Testis (tissue), 3 donors: ENCODE results near the gene NR4A2. TPM values are rescaled to one million over a fixed set of nuclear protein-coding genes. Genes with fewer than 3 reads are reported as not detected.

ENCODE experiments used
- DNase-seq: peaks from one replicate; pipeline ENCODE4 v3.0.0-alpha.2; 2019
- H3K27ac ChIP-seq, 2 donors: fragments of 200-600 bp; sonication (generic); one replicate each; pipeline ENCODE4 v1.5.1; 2019
- H3K27me3 ChIP-seq: fragments of 200-600 bp; sonication (generic); one replicate; pipeline ENCODE4 v1.5.1; 2019
- H3K36me3 ChIP-seq: fragments of 200-600 bp; sonication (generic); one replicate; pipeline ENCODE4 v1.5.1; 2017; ENCODE audit warnings: low read depth; ENCODE audit errors: missing control alignments
- H3K4me1 ChIP-seq: fragments of 200-600 bp; sonication (generic); one replicate; pipeline ENCODE4 v1.5.1; 2019
- H3K4me3 ChIP-seq, 2 donors: fragments of 200-600 bp; sonication (generic); one replicate each; pipeline ENCODE4 v1.5.1; 2017 to 2019
- H3K9me3 ChIP-seq: fragments of 200-600 bp; sonication (generic); one replicate; pipeline ENCODE4 v1.5.1; 2017
- CTCF ChIP-seq, 3 experiments: fragments of 450-650 bp in 2 of 3; fragments of 200-600 bp in 1 of 3; sonication (generic) in 1 of 3; IDR thresholded peaks; one replicate each; pipeline ENCODE4 v1.5.1; 2016 to 2019; ENCODE audit warnings: antibody characterized with exemption in 3 of 3, mild to moderate bottlenecking in 2 of 3, moderate library complexity in 1 of 3
- POLR2A ChIP-seq: fragments of 450-650 bp; IDR thresholded peaks from one replicate; pipeline ENCODE4 v1.6.1; 2017; ENCODE audit warnings: antibody characterized with exemption, mild to moderate bottlenecking, moderate library complexity
- WGBS, 2 donors: methylation state at CpG; one replicate each; pipeline ENCODE4 v1.1.5; 2018; 5-methylcytosine and 5-hydroxymethylcytosine counted together
- intact Hi-C: fragments of 100-400 bp; cut with DNase I; formaldehyde crosslinking; loops from one replicate; pipeline ENCODE4 v1.15.1; 2023; ENCODE audit warnings: low total_unique reads
- polyA plus RNA-seq: library from polyadenylated mRNA; stranded (reverse); fragments of 350-450 nt; fragmentation: Illumina TruSeq; extraction: RNeasy Lipid Tissue Mini Kit (QIAGEN cat#74804); gene quantifications from one replicate; pipeline ENCODE4 v1.2.3, GENCODE V29; 2014; ENCODE audit warnings: low read depth, low replicate concordance; ENCODE audit not compliant: insufficient read depth
- total RNA-seq, 2 donors: library from RNA; depleted of rRNA; stranded (reverse); fragments of >200 nt; gene quantifications; one replicate each; pipeline ENCODE4 v1.2.3, GENCODE V29; 2016

NR4A2 gene
- total and polyA plus RNA-seq, 3 donors from 2014 or later = 3.2 to 9.5 (median 3.9) TPM

DNA sequence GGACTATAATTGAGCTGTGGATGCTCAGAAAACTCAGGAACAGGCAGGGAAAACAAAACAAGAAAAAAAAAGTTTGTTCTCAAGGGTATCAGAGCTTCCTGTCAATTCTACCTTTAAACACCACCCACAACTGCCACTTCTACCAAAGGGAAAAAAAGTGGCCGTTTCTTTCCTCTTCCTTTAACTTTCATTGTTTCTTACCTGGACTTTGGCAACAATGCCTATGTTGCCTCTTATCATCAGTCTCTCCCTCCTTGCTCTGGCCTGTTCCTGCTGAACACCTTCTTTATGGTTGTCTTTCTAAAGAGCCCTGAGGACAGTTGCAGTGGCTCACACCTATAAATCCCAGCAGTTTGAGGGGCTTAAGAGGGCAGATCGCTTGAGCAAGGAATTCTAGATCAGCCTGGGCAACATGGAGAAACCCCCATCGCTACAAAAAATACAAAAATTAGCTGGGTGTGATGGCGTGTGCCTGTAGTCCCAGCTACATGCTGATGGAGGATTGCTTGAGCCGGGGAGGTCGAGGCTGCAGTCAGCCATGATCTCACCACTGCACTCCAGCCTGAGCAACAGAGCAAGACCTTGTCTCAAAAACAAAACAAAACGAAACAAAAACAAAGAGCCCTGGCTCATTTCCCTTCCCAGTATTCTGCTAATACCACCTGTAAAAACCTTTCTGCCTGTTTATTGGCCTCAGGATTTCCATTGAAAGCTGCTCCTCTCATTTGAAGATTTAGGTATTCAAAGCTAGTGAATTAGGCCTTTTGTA, 18.0 kb upstream of the NR4A2 start:
- H3K27me3 ChIP-seq = no peaks in the 10 kb centered on the region
- intact Hi-C loops = no loop called here

DNA sequence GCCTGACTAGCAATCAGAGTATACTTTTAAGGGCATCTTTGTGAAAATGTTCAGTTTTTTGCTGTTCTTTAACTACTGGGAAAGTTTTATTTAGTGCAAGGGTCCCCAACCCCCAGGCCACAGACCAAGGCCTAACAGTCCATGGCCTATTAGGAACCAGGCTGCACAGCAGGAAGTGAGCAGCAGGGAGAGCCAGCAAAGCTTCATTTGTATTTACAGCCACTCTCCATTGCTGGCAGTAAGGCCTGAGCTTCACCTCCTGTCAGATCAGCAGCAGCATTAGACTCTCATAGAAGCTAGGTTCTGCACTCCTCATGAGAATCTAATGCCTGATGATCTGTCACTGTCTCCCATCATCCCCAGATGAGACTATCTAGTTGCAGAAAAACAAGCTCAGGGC, 17.1 kb upstream of the NR4A2 start:
- no peaks in the 10 kb centered on the region for H3K9me3 ChIP-seq
- no peak overlapping the region for H3K27ac ChIP-seq
- H3K4me1 ChIP-seq = no peaks in the 10 kb centered on the region
- TF ChIP-seq CTCF (IDR thresholded peaks at IDR 0.05) = no peak
- TF ChIP-seq POLR2A = no peak
- H3K4me3 ChIP-seq = no peak overlapping the region
- no peaks in the 10 kb centered on the region for H3K27me3 ChIP-seq
- intact Hi-C loops = no loop called here
- H3K36me3 ChIP-seq = no peaks in the 10 kb centered on the region
- no peak for DNase-seq

More for the DNA sequence above, 18.0 kb upstream of the NR4A2 start:
- H3K4me1 ChIP-seq = no peaks in the 10 kb centered on the region
- DNase-seq = no peak
- no peak overlapping the region for H3K4me3 ChIP-seq
- no peaks in the 10 kb centered on the region for H3K36me3 ChIP-seq
- TF ChIP-seq CTCF (IDR thresholded peaks at IDR 0.05) (no peak), POLR2A (no peak)
- no peaks in the 10 kb centered on the region for H3K9me3 ChIP-seq
- H3K27ac ChIP-seq = no peak overlapping the region
- 89 to 91% methylated on average over 7 of the region's 7 CpGs for WGBS, 2 donors

DNA sequence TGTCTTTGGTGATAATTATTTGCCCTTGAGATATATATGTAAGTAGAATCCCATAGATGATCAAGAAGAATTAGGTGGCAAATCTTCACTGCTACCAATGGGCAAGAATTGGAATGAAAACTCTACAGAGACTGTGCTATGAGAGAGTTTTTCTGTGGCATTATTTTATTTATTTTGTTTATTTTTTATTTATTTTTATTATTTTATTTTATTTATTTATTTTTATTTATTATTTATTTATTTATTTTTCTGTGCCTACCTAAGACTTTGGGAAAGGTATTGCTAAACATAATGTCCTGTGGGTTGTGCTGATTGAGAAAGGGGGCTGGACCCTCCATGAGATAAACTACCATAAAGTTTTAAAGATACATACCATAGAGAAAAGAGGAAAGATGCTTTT, 16.6 kb upstream of the NR4A2 start:
- no peak overlapping the region for H3K4me3 ChIP-seq

DNA sequence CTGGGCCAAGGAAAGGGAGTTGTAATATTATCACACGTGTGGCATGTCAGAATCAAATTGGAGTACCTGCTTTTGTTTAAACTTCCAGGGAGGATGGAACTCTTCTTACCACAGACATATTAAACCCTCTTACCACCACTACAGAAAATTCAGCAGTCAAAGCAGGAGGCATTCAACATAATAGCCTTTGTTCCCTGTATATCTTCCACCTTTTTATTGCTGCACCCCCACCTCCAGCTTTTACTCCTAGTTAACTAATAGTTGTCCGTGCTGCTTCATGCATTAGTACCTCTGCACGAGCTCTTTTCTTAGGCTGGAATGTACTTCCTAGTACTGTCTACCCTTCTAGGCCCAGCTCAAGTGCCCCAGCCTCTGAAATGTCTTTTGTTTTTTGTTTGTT, 14.9 kb upstream of the NR4A2 start:
- TF ChIP-seq CTCF (IDR thresholded peaks at IDR 0.05) = no peak
- no peak for TF ChIP-seq POLR2A
- no peaks in the 10 kb centered on the region for H3K27me3 ChIP-seq
- intact Hi-C loops = no loop called here
- peaks cover 4% of the 10 kb centered on the region for H3K4me1 ChIP-seq
- no peak for DNase-seq
- 83 to 92% methylated on average over 3 of the region's 3 CpGs for WGBS, 2 donors
- no peak overlapping the region for H3K27ac ChIP-seq
- no peaks in the 10 kb centered on the region for H3K9me3 ChIP-seq
- H3K36me3 ChIP-seq = no peaks in the 10 kb centered on the region
- H3K4me3 ChIP-seq = no peak overlapping the region

More for the DNA sequence above, 16.6 kb upstream of the NR4A2 start:
- DNase-seq = no peak
- Histone ChIP-seq H3K9me3 (no peaks in the 10 kb centered on the region), H3K27ac (no peak overlapping the region), H3K36me3 (no peaks in the 10 kb centered on the region), H3K27me3 (no peaks in the 10 kb centered on the region), H3K4me1 (no peaks in the 10 kb centered on the region)
- intact Hi-C loops = no loop called here
- TF ChIP-seq CTCF (IDR thresholded peaks at IDR 0.05) = no peak
- no peak for TF ChIP-seq POLR2A

GRCh38 chr2:156346731-156347130, 14.2 kb upstream of the NR4A2 start:
- WGBS, 2 donors = 62 to 66% methylated on average over 4 of the region's 4 CpGs
- no peaks in the 10 kb centered on the region for H3K9me3 ChIP-seq
- H3K4me3 ChIP-seq = no peak overlapping the region
- no peaks in the 10 kb centered on the region for H3K36me3 ChIP-seq
- no peaks in the 10 kb centered on the region for H3K27me3 ChIP-seq
- H3K4me1 ChIP-seq = peaks cover 4% of the 10 kb centered on the region
- H3K27ac ChIP-seq = no peak overlapping the region
- TF ChIP-seq POLR2A (no peak), CTCF (IDR thresholded peaks at IDR 0.05) (no peak)
- intact Hi-C loops = no loop called here
- DNase-seq = no peak
